Measurements from ENCODE around the gene STAT6. TPM values are rescaled to one million over a fixed set of nuclear protein-coding genes. Genes with fewer than 3 reads are reported as not detected.

STAT6 gene
- total RNA-seq, 1 experiment from 2014 or later, result 52.3 TPM

DNA sequence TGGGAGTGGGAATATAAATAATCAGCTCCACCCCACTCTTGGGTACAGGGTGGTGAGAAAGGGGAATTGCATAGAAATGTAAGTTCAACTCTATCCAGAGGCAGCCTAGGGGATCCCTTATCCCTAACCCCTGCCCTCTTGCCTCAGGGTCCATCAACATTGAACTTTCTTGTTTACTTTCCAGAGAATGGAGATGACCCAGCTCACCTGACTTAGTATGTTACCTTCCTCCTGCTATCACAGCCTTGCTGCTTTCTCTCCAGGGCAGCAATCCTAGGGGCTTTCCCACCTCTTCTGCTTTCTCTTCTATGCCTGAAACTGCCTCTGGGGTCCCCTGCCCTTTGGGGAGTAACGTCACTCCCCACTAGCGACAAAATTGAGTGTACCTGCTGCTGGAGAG lies 19.8 kb upstream of the STAT6 start:
- POLR2A ChIA-PET, result no interaction called here
- H3K9me3 ChIP-seq (ENCODE audit: control insufficient read depth, insufficient read depth, low read depth, low read length), result no peaks in the 10 kb centered on the region
- in situ Hi-C loops (cut with HindIII; ENCODE audit: low pct_unique_long_range_greater_than_20kb, low sequenced_read_pairs) (no loop called here), intact Hi-C loops (cut with micrococcal nuclease; ENCODE audit: unreplicated experiment) (no loop called here)
- H3K27ac ChIP-seq (ENCODE audit: low read length), result no peak overlapping the region
- H3K4me3 ChIP-seq (ENCODE audit: low read depth in 2 of 2, low read length in 2 of 2), result no peak overlapping the region
- no peaks in the 10 kb centered on the region for H3K36me3 ChIP-seq (ENCODE audit: control insufficient read depth, insufficient read depth, low read length)
- BruUV-seq (replicated peaks), result no TSS peak
- TF ChIP-seq, protein P1, sequence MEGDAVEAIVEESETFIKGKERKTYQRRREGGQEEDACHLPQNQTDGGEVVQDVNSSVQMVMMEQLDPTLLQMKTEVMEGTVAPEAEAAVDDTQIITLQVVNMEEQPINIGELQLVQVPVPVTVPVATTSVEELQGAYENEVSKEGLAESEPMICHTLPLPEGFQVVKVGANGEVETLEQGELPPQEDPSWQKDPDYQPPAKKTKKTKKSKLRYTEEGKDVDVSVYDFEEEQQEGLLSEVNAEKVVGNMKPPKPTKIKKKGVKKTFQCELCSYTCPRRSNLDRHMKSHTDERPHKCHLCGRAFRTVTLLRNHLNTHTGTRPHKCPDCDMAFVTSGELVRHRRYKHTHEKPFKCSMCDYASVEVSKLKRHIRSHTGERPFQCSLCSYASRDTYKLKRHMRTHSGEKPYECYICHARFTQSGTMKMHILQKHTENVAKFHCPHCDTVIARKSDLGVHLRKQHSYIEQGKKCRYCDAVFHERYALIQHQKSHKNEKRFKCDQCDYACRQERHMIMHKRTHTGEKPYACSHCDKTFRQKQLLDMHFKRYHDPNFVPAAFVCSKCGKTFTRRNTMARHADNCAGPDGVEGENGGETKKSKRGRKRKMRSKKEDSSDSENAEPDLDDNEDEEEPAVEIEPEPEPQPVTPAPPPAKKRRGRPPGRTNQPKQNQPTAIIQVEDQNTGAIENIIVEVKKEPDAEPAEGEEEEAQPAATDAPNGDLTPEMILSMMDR (IDR thresholded peaks at IDR 0.05), result no peak
- TF ChIP-seq TCF7L2 (IDR thresholded peaks at IDR 0.05; ENCODE audit: low read depth, low read length) (no peak), POLR2AphosphoS5 (IDR thresholded peaks at IDR 0.05; ENCODE audit: low read depth, low read length) (no peak), SIN3A (IDR thresholded peaks at IDR 0.05; ENCODE audit: borderline replicate concordance, insufficient read depth, low read depth, low read length) (no peak)
- TF ChIP-seq, protein P2, sequence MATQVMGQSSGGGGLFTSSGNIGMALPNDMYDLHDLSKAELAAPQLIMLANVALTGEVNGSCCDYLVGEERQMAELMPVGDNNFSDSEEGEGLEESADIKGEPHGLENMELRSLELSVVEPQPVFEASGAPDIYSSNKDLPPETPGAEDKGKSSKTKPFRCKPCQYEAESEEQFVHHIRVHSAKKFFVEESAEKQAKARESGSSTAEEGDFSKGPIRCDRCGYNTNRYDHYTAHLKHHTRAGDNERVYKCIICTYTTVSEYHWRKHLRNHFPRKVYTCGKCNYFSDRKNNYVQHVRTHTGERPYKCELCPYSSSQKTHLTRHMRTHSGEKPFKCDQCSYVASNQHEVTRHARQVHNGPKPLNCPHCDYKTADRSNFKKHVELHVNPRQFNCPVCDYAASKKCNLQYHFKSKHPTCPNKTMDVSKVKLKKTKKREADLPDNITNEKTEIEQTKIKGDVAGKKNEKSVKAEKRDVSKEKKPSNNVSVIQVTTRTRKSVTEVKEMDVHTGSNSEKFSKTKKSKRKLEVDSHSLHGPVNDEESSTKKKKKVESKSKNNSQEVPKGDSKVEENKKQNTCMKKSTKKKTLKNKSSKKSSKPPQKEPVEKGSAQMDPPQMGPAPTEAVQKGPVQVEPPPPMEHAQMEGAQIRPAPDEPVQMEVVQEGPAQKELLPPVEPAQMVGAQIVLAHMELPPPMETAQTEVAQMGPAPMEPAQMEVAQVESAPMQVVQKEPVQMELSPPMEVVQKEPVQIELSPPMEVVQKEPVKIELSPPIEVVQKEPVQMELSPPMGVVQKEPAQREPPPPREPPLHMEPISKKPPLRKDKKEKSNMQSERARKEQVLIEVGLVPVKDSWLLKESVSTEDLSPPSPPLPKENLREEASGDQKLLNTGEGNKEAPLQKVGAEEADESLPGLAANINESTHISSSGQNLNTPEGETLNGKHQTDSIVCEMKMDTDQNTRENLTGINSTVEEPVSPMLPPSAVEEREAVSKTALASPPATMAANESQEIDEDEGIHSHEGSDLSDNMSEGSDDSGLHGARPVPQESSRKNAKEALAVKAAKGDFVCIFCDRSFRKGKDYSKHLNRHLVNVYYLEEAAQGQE (IDR thresholded peaks at IDR 0.05; ENCODE audit: insufficient read depth in 1 of 2, low read depth in 2 of 2, low read length in 1 of 2), result no peak
- ATAC-seq (no peak), DNase-seq (ENCODE audit: low read depth, low spot score) (no peak)
- H3K27me3 ChIP-seq (ENCODE audit: control insufficient read depth, insufficient read depth, low read length), result no peaks in the 10 kb centered on the region
- 0 out of 2 replicates have a peak, but pooled peaks cover 5% of the 10 kb centered on the region for H3K4me1 ChIP-seq (ENCODE audit: control insufficient read depth, insufficient read depth, low read length)
- CTCF ChIA-PET, result no interaction called here

DNA sequence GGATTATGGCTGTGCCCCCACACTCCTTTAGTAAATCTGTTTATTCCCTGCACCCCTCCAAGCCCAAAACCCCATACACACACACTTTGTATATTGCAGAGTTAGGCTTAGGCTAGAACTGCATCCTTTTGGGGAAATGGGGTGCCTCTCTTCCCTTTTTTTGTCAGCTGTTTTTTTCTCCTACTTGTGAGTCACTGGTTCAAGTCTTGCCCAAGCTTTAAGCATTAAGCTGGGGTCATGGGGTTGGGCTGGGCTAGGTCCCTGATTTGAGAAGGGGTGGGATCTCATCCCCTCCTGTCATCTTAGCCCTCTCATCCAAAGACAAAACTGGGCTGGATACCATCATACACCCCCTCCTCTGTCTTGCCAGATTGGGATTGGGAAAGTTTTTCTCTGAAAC lies 18.7 kb upstream of the STAT6 start:
- POLR2A ChIA-PET, result no interaction called here

More for the DNA sequence above, 18.7 kb upstream of the STAT6 start:
- CTCF ChIA-PET, result no interaction called here
- no peak overlapping the region for H3K27ac ChIP-seq (ENCODE audit: low read length)
- H3K4me1 ChIP-seq (ENCODE audit: control insufficient read depth, insufficient read depth, low read length), result 0 out of 2 replicates have a peak, but pooled peaks cover 5% of the 10 kb centered on the region
- in situ Hi-C loops (cut with HindIII; ENCODE audit: low pct_unique_long_range_greater_than_20kb, low sequenced_read_pairs), result no loop called here
- no TSS peak for BruUV-seq (replicated peaks)
- H3K36me3 ChIP-seq (ENCODE audit: control insufficient read depth, insufficient read depth, low read length), result no peaks in the 10 kb centered on the region
- DNase-seq (ENCODE audit: low read depth, low spot score) (no peak), ATAC-seq (no peak)
- H3K4me3 ChIP-seq (ENCODE audit: low read depth in 2 of 2, low read length in 2 of 2), result peak overlapping the region in 1 of 2 experiments; percentile 78; a peak in 1 of 4 replicates
- TF ChIP-seq TCF7L2 (IDR thresholded peaks at IDR 0.05; ENCODE audit: low read depth, low read length), result no peak
- no peak for TF ChIP-seq POLR2AphosphoS5 (IDR thresholded peaks at IDR 0.05; ENCODE audit: low read depth, low read length)
- TF ChIP-seq, protein P1 (IDR thresholded peaks at IDR 0.05), result no peak
- no peak for TF ChIP-seq SIN3A (IDR thresholded peaks at IDR 0.05; ENCODE audit: borderline replicate concordance, insufficient read depth, low read depth, low read length)
- TF ChIP-seq, protein P2 (IDR thresholded peaks at IDR 0.05; ENCODE audit: insufficient read depth in 1 of 2, low read depth in 2 of 2, low read length in 1 of 2), result no peak
- intact Hi-C loops (cut with micrococcal nuclease; ENCODE audit: unreplicated experiment), result no loop called here
- H3K9me3 ChIP-seq (ENCODE audit: control insufficient read depth, insufficient read depth, low read depth, low read length), result no peaks in the 10 kb centered on the region
- H3K27me3 ChIP-seq (ENCODE audit: control insufficient read depth, insufficient read depth, low read length), result no peaks in the 10 kb centered on the region

Measured in Panc1 (cell line).